Measurements from ENCODE around the gene MED14. TPM values are rescaled to one million over a fixed set of nuclear protein-coding genes. Genes with fewer than 3 reads are reported as not detected.

Gene MED14
- total RNA-seq, 1 experiment from 2014 or later: 136 TPM

GRCh38 chrX:40720339-40720738 lies 15.0 kb downstream of the MED14 start:
- no peak overlapping the region for H2BK15ac ChIP-seq (ENCODE audit: low read depth, low read length)
- H4K20me1 ChIP-seq (ENCODE audit: control insufficient read depth, insufficient read depth, insufficient read length): no peaks in the 10 kb centered on the region
- peak overlapping the region in 2 of 3 experiments; percentile 54 to 71; a peak in 2 of 7 replicates for H3K27ac Mint-ChIP-seq
- H3K4me2 ChIP-seq (ENCODE audit: insufficient read depth, insufficient read length, low read length): no peak overlapping the region
- no peak overlapping the region for H2BK12ac ChIP-seq (ENCODE audit: insufficient read length, low read depth, low read length)
- TF ChIP-seq, protein P1, sequence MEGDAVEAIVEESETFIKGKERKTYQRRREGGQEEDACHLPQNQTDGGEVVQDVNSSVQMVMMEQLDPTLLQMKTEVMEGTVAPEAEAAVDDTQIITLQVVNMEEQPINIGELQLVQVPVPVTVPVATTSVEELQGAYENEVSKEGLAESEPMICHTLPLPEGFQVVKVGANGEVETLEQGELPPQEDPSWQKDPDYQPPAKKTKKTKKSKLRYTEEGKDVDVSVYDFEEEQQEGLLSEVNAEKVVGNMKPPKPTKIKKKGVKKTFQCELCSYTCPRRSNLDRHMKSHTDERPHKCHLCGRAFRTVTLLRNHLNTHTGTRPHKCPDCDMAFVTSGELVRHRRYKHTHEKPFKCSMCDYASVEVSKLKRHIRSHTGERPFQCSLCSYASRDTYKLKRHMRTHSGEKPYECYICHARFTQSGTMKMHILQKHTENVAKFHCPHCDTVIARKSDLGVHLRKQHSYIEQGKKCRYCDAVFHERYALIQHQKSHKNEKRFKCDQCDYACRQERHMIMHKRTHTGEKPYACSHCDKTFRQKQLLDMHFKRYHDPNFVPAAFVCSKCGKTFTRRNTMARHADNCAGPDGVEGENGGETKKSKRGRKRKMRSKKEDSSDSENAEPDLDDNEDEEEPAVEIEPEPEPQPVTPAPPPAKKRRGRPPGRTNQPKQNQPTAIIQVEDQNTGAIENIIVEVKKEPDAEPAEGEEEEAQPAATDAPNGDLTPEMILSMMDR (conservative IDR thresholded peaks at IDR 0.05): no peak
- H3K27ac ChIP-seq (ENCODE audit: insufficient read length, low read depth, low read length): no peak overlapping the region
- no peak overlapping the region for H2AK5ac ChIP-seq (ENCODE audit: insufficient read length, low read length)
- H4K5ac ChIP-seq (ENCODE audit: insufficient read length, low read depth, low read length): no peak overlapping the region
- no peak for DNase-seq
- H3K36me3 Mint-ChIP-seq (ENCODE audit: insufficient read depth in 1 of 3, low read depth in 3 of 3): peaks cover 38 to 78% (median 74%) of the 10 kb centered on the region in 3 experiments
- peaks cover 51 to 57% of the 10 kb centered on the region in 2 experiments for H3K9me3 Mint-ChIP-seq
- no peak overlapping the region for H2BK20ac ChIP-seq (ENCODE audit: low read depth, low read length, poor library complexity, severe bottlenecking)
- no CpG with 5 or more reads among the region's 4 CpGs for whole genome bisulfite sequencing (ENCODE audit: extremely low coverage, insufficient read length, low lambda C conversion rate)
- H2AFZ ChIP-seq (ENCODE audit: low read length): no peak overlapping the region
- peaks cover 16% of the 10 kb centered on the region; the same call in 1 of the 2 replicates for H3K79me2 ChIP-seq (ENCODE audit: insufficient read depth, low read length)
- no peak overlapping the region for H4K8ac ChIP-seq (replicated peaks; ENCODE audit: insufficient read length, low read depth, low read length)
- H3K23ac ChIP-seq (ENCODE audit: insufficient read length, low read depth, low read length): no peak overlapping the region
- H2BK120ac ChIP-seq (ENCODE audit: low read depth, low read length, poor library complexity, severe bottlenecking): no peak overlapping the region
- H3K4me1 Mint-ChIP-seq: peaks cover 14 to 29% of the 10 kb centered on the region in 2 experiments
- H3K4ac ChIP-seq (ENCODE audit: low read depth, low read length): no peak overlapping the region
- no peak overlapping the region for H3K56ac ChIP-seq (ENCODE audit: insufficient read length, low read depth, low read length)
- no peaks in the 10 kb centered on the region for H3K9me3 ChIP-seq (ENCODE audit: control insufficient read depth, low read depth, low read length)
- no peaks in the 10 kb centered on the region for H3K79me1 ChIP-seq (ENCODE audit: insufficient read depth, low read depth, low read length, poor library complexity, severe bottlenecking)
- no peak overlapping the region for H3T11ph ChIP-seq (ENCODE audit: low read length)
- no peak overlapping the region for H4K91ac ChIP-seq (ENCODE audit: insufficient read length, low read depth, low read length)
- no peaks in the 10 kb centered on the region for H3K27me3 ChIP-seq (ENCODE audit: insufficient read depth, low read length)
- no peak overlapping the region for H3K14ac ChIP-seq (ENCODE audit: insufficient read depth, low read length)
- no peaks in the 10 kb centered on the region for H3K27me3 Mint-ChIP-seq (ENCODE audit: low read depth)
- no peak overlapping the region for H3K9ac ChIP-seq (ENCODE audit: extremely low read depth, insufficient read length, low read length)
- no peaks in the 10 kb centered on the region for H3K23me2 ChIP-seq (ENCODE audit: insufficient read length, low read depth, low read length, poor library complexity, severe bottlenecking)
- no peak overlapping the region for H2BK5ac ChIP-seq (ENCODE audit: insufficient read length, low read length)
- H3K18ac ChIP-seq (ENCODE audit: insufficient read length, low read depth, low read length): no peak overlapping the region
- H3K4me1 ChIP-seq (ENCODE audit: insufficient read depth, low read length): no peaks in the 10 kb centered on the region
- no peak overlapping the region for H3K4me3 Mint-ChIP-seq

Measured in H9 (cell line).